GF-D8 (cell line): Measurements from ENCODE around the gene PTPRE.
"Not testable (repeated sequence)": the region's sequence is repeated elsewhere in the genome, so short reads cannot be mapped to it uniquely, and the experiment has no call there.

Experiments
- DNase-seq: peaks from one replicate; lab custom pipeline; 2025; lab: John Stamatoyannopoulos, UW

PTPRE gene

DNA sequence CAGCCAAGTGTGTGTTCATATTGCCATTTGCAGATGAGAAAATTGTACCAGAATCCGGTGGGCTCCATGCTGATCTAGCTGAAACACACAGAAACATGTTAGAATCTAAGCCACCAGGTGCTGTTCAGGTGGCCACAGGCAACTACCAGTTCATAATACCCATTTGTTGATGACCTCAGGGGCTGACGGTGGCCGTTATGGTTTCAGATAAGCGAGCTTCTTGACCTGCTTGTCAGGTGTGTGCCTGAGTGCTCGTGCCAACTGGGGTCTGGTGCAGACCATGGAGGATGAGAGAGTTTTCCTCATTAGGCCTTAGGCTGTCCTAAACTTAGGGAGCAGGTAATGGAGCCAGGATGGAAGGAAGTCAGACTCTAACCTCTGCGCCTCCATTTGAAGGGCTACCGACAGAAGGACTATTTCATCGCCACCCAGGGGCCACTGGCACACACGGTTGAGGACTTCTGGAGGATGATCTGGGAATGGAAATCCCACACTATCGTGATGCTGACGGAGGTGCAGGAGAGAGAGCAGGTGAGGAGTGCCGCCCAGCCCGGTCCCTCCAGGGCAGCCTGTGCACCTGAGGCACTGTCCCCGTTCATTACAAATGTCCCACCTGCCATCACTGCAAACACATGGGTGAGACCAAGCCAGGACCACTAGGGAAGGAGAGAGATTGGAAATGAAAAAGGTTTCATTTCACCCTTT is 166.2 kb downstream of the PTPRE start:
- no peak for DNase-seq

DNA sequence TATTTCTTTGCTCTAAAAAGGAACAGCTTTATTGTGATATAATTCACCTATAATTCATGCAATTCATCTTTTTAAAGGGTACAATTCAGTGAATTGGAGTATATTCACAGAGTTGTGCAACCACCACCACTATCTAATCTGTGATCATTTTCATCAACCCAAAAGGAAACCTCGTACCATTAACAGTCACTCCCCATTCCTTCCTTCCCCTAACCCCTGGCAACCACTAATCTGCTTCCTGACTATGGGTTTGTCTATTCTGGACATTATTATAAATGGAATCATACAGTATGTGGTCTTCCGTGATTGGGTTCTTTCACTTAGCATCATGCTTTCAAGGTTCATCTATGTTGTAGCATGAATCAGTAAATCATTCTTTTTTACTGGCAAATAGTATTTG is 167.0 kb downstream of the PTPRE start:
- DNase-seq: peak; percentile 61

DNA sequence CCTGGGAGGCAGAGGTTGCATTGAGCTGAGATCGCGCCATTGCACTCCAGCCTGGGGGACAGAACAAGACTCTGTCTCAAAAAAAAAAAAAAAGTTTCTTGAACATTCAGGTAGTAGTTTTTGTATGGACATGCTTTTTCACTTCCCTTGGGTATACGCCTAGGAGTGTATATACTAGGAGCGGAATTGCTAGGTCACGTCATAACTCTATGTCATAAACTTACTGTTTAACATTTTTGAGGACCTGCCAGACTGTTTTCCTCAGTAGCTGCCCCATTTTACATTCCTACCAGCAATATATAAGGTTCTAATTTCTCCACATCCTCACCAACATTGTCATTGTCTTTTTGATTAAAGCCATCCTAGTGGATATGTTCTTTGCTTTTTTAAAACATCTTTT is 167.7 kb downstream of the PTPRE start:
- DNase-seq: no peak

DNA sequence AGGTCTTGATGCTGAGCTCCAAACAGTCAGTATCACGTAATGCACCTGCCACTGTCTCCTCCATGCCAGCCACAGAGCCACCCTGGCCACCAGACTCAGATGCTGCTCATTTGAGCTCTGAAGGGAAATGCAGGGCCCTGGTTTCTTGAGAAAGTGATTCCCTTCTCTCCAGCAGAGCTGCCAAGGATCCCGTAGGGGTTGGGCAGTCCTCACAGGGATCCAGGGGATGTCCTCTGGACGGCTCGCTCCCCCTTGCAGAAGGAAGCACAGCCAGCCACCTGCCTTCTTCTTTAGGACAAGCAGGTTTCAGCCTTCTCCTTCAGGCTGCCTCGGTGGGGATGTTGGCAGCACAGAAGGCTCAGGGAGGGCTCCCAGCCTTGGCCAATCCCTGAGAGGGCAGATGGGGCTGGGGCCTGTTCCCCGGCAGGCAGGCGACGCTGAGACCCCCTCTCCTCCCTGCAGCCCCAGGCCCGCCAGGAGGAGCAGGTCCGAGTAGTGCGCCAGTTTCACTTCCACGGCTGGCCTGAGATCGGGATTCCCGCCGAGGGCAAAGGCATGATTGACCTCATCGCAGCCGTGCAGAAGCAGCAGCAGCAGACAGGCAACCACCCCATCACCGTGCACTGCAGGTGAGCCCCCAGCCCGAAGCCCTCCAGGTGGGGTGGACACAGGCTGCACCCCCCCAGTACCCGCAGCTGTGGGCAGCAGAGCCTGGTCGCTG is 170.4 kb downstream of the PTPRE start:
- no peak for DNase-seq

GRCh38 chr10:128078136-128078969 is 171.4 kb downstream of the PTPRE start:
- DNase-seq: no peak

- DNase-seq: no peak
Observed at GRCh38 chr10:128080231-128080630, 173.3 kb downstream of the PTPRE start.

GRCh38 chr10:128080641-128081040 is 173.7 kb downstream of the PTPRE start:
- no peak for DNase-seq

DNA sequence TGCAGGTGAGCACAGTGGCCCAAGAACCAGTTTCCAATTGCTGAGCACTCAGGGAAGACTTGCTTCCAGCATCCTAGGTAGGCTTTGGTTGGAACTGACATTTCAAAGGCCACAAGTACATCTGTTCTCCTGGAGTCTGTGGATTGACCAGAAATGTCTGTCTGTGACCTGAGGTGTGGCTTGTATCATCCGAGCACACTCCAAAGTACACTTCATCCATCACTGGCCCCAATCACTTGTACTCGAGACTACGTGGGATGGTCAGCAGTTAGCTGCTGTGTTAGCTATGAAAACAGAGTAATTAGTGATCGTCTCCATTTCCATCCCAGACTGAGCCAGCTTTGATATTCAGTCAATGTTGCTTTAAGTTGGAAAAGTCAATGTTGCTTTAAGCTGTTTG is 174.3 kb downstream of the PTPRE start:
- DNase-seq: no peak

GRCh38 chr10:128081720-128082119 is 174.8 kb downstream of the PTPRE start:
- no peak for DNase-seq

DNA sequence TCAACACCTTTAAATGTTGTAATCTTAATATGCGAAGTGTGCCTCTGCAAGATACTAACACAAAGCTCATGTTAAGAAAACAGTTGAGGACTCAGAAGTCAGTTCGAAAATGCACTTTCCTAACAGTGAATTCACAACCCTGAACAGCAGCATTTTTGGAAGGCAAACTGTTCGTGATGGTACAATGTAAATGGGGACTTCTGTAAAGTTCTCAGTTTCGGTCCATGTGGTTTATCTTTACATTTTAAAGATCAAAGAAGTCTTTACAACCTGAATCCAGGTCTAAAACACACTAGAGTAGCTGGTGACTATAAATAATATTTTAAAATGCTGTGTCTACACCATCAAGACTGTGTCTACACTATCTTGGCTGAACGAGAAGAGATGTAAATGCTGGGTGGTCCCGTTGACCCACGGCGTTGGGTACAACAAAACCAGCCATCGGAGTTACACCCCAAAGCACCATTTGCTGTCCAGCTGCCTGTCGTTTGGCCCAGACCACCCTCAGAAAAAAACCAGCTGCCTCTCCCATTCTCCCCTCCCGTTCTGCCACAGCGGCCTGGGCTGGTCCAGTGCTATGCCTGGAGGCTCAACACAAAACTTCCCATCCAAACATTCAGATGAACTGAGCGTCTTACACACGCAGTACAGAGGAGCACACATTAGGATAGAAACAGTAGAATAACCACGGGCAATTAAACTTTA is 176.4 kb downstream of the PTPRE start:
- DNase-seq: no peak

DNA sequence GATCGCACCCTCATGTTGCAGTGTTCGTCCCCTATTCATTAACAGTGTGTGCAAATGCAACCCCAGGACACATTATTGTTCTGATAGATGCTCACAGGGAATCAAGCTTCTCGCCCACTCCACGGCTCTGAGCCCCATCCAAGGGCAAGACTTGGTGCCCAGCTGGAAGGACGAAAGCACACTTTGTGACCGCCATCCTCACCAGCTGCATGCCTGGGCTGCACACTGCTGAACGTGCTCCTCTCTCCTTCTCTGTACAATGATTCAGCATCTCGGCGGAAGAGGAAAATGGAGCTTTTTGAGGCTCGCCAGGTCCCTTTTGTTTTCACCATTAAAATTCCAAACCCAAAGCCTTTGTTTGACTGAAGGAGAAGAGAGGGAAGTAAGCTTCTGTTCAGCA is 177.5 kb downstream of the PTPRE start:
- DNase-seq: no peak

DNA sequence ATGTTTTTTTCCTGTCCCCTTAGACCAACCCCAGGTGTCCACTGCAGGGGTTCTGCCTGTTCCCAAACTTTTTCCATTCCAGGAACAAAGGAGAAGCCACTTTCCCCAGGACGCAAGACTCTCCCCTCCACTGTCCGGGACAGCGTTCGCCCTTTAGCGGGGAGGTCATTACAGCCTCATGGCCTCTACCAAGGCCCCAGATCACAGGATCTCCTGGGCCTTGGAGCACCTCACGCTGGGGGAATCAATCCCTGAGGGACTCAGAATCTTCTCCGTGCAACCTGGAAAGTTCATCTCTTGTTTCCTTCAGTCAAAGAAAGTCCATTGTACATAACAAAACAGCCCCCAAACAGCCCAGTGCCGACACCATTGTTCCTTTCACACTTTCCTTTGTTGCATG is 178.1 kb downstream of the PTPRE start:
- no peak for DNase-seq

- no peak for DNase-seq
Observed at GRCh38 chr10:128086003-128086863, 179.3 kb downstream of the PTPRE start.

GRCh38 chr10:128087146-128087883 is 180.4 kb downstream of the PTPRE start:
- DNase-seq: no peak

DNA sequence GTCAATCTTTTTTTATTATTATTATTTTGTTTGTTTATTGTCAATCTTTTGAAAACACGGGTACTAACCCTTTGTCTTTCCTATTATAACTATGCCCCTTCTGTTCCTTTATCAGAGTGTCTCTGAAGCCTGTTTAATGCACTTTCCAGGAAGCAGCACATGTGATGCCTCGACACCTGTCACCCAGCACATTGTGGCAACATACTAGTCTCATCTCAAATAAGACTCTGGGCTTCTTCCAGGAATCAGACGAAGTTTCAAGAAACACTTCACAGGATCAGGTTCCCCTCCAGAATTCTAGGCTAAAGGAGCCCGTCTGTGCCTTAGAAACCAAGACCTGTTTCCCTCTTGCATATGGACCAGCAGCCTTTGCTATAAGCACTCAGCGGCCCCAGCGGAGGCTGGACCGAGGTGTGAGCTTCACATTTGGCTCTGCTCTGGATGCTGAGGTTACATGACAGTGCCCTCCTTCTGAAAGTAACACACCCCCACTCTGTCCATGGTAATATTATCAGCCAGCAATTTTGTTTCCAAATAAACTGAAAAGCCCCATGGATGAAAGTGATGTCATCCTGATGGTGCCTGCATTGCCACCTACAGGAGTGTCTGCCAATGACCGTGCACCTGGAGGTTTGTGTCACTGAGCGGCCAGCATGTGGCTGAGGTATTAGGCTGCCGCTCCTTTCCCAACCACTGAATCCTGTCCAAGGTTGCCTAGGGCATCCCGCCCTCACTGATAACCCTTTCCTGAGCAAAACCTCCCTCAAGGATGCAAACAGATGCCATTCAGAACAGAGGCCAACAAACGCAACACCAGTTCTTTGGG is 181.2 kb downstream of the PTPRE start:
- DNase-seq: no peak

- no peak for DNase-seq
Observed at GRCh38 chr10:128091636-128092210, 184.8 kb downstream of the PTPRE start.

DNA sequence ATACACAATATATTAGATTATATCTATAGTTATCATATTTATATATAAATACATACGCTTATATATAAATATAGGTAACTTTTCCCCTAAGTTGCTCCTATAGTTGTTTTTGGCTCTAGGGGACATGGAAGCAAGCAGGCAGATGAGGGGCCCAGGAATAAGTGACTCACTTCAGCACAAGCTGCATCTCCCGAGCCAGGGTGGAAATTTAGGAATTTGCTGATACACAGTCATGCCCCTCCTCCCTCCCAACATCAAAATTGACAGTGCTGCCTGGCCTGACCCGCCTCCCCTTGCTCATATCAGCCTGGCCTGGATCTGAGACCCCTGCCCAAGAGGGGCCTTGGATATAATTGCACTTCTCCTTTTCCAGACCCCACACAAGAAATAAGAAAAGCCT is 185.6 kb downstream of the PTPRE start:
- no peak for DNase-seq

DNA sequence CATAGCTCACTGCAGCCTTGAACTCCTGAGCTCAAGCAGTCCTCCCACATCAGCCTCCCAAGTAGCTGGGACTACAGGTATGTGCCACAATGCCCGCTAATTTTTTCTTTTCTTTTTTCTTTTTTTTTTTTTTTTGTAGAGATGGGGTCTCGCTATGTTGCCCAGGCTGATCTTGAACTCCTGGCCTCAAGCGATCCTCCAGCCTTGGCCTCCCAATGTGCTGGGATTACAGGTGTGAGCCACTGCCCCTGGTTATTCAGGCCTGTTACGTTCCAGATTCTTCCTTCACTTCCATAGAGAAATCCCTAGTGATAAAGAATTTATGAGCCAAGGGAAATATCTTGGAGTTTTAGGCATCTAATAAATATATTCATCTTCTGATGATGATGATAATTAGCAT is 187.7 kb downstream of the PTPRE start:
- DNase-seq: not testable (repeated sequence)

DNA sequence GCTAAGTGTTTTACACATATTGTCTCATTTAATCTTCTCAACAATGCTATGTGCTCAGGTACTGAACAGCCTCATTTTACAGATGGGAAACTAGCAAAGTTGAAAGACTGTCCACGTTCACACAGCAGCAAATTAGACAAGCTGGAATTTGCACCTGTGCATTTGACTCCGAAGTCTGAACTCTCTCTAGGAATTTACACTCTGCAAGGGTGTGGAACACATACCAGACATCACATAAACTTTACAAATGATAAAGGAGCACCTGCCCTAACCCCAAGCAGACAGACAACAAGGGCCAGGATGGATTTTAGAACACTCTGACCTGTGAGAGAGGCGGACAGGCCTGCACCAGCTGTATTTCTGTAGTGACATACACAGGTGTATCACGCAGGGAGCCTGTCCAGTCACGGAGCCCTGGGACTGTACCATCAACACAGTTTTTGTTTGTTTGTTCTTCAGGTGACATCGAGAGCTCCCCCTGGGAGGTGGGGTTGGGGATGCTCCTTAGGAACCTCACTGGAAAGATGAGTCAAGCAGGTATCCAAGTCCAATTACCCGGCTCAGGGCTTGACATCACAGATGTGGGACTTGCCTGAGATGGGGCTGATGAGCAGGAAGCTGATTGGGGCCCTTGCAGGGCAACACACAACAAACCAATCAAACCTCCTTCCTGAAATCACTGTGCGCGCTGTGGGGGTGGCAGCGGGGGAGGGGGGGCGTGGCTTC is 188.3 kb downstream of the PTPRE start:
- DNase-seq: no peak
